NCI-H2196 treated with DMSO at 0.1 percent for 48 hours (cell line): Measurements from ENCODE around the gene MEGF11.

ENCODE experiments used
- DNase-seq: peaks from one replicate; lab custom pipeline; 2025; ENCODE audit not compliant: unreplicated experiment; lab: John Stamatoyannopoulos, UW

MEGF11 gene

GRCh38 chr15:66220601-66221000, 32.9 kb downstream of the MEGF11 start:
- no peak for DNase-seq

- DNase-seq, result no peak
Observed at GRCh38 chr15:66219339-66219738, 34.2 kb downstream of the MEGF11 start.

GRCh38 chr15:66216806-66217205, 36.7 kb downstream of the MEGF11 start:
- no peak for DNase-seq

- DNase-seq, result no peak
Observed at GRCh38 chr15:66215811-66216210, 37.7 kb downstream of the MEGF11 start.

- DNase-seq, result no peak
Observed at GRCh38 chr15:66214246-66214645, 39.3 kb downstream of the MEGF11 start.

- DNase-seq, result no peak
Observed at GRCh38 chr15:66212563-66212921, 41.0 kb downstream of the MEGF11 start.

- no peak for DNase-seq
Observed at GRCh38 chr15:66211670-66212562, 41.6 kb downstream of the MEGF11 start.

- DNase-seq, result no peak
Observed at GRCh38 chr15:66210684-66211083, 42.9 kb downstream of the MEGF11 start.

GRCh38 chr15:66198757-66199156, 54.8 kb downstream of the MEGF11 start:
- DNase-seq, result no peak

GRCh38 chr15:66196602-66197001, 56.9 kb downstream of the MEGF11 start:
- no peak for DNase-seq

- DNase-seq, result no peak
Observed at GRCh38 chr15:66195621-66196230, 57.8 kb downstream of the MEGF11 start.

- DNase-seq, result no peak
Observed at GRCh38 chr15:66193066-66193465, 60.5 kb downstream of the MEGF11 start.

- no peak for DNase-seq
Observed at GRCh38 chr15:66190746-66191145, 62.8 kb downstream of the MEGF11 start.

GRCh38 chr15:66189291-66189690, 64.3 kb downstream of the MEGF11 start:
- DNase-seq, result no peak

GRCh38 chr15:66188464-66188863, 65.1 kb downstream of the MEGF11 start:
- no peak for DNase-seq

- DNase-seq, result no peak
Observed at GRCh38 chr15:66187271-66187670, 66.3 kb downstream of the MEGF11 start.

GRCh38 chr15:66186049-66186825, 67.3 kb downstream of the MEGF11 start:
- no peak for DNase-seq

GRCh38 chr15:66184936-66185790, 68.4 kb downstream of the MEGF11 start:
- no peak for DNase-seq

GRCh38 chr15:66184492-66184891, 69.1 kb downstream of the MEGF11 start:
- DNase-seq, result no peak

- no peak for DNase-seq
Observed at GRCh38 chr15:66180531-66181097, 72.9 kb downstream of the MEGF11 start.

GRCh38 chr15:66178531-66178910, 75.0 kb downstream of the MEGF11 start:
- no peak for DNase-seq
